HG02759 (cell line): ENCODE results near the gene FAM53B.

Experiments used
- ATAC-seq: cut with Tn5 transposase; IDR thresholded peaks from one replicate; pipeline ENCODE4 v1.9.1; 2021; ENCODE audit warnings: mild to moderate bottlenecking, moderate library complexity; ENCODE audit not compliant: unreplicated experiment

FAM53B gene

GRCh38 chr10:124728830-124729661, 15.1 kb downstream of the FAM53B start:
- ATAC-seq: no peak

GRCh38 chr10:124728071-124728829, 15.9 kb downstream of the FAM53B start:
- ATAC-seq: no peak

GRCh38 chr10:124727361-124727960, 16.7 kb downstream of the FAM53B start:
- ATAC-seq: no peak

GRCh38 chr10:124725791-124726190, 18.4 kb downstream of the FAM53B start:
- no peak for ATAC-seq

GRCh38 chr10:124725171-124725631, 19.0 kb downstream of the FAM53B start:
- ATAC-seq: no peak

- ATAC-seq: no peak
These were observed 19.7 kb downstream of the FAM53B start for GRCh38 chr10:124724279-124725027.

GRCh38 chr10:124723826-124724225, 20.4 kb downstream of the FAM53B start:
- ATAC-seq: no peak

- ATAC-seq: peak; percentile 66
These were observed 21.1 kb downstream of the FAM53B start for GRCh38 chr10:124722798-124723783.

GRCh38 chr10:124721330-124722045, 22.7 kb downstream of the FAM53B start:
- ATAC-seq: no peak

- peak; percentile 42 for ATAC-seq
These were observed 24.8 kb downstream of the FAM53B start for GRCh38 chr10:124719213-124719851.

GRCh38 chr10:124717911-124718741, 26.1 kb downstream of the FAM53B start:
- ATAC-seq: peak; percentile 62

GRCh38 chr10:124717041-124717757, 27.0 kb downstream of the FAM53B start:
- ATAC-seq: no peak

- ATAC-seq: no peak
These were observed 27.8 kb downstream of the FAM53B start for GRCh38 chr10:124716369-124716768.

GRCh38 chr10:124715439-124715838, 28.7 kb downstream of the FAM53B start:
- ATAC-seq: no peak

GRCh38 chr10:124713679-124714255, 30.4 kb downstream of the FAM53B start:
- ATAC-seq: no peak

GRCh38 chr10:124712704-124713407, 31.3 kb downstream of the FAM53B start:
- ATAC-seq: no peak
